Esophagus muscularis mucosa (tissue), 3 donors: ENCODE data around the gene AMFR.

Experiments
- CTCF ChIP-seq, 3 experiments: fragments of 200-600 bp in 2 of 3; fragments of 450-650 bp in 1 of 3; sonication (generic) in 2 of 3; IDR thresholded peaks; one replicate each; pipeline ENCODE4 v1.5.1; 2017 to 2019; ENCODE audit warnings: antibody characterized with exemption in 3 of 3, mild to moderate bottlenecking in 2 of 3, moderate library complexity in 1 of 3
- POLR2AphosphoS5 ChIP-seq, 2 donors: sonication (generic); formaldehyde crosslinking; IDR thresholded peaks; one replicate each; pipeline ENCODE4 v1.6.1; 2017; ENCODE audit warnings: antibody characterized with exemption in 2 of 2

GRCh38 chr16:56319376-56319775, 106.0 kb downstream of the AMFR start:
- TF ChIP-seq CTCF (IDR thresholded peaks at IDR 0.05): no peak
- TF ChIP-seq POLR2AphosphoS5 (IDR thresholded peaks at IDR 0.05): no peak
